HCT116 (cell line): ENCODE measurements around the gene FAM193B. TPM values are rescaled to one million over a fixed set of nuclear protein-coding genes. Genes with fewer than 3 reads are reported as not detected.

ENCODE experiments used
- ATAC-seq: fragments of 200-7000 bp; cut with Tn5 transposase; 2 replicates; pipeline ENCODE4 v1.9.1; 2020; ENCODE audit warnings: mild to moderate bottlenecking, moderate library complexity
- BruUV-seq: library from RNA; stranded (reverse); fragments of 400-500 nt; replicated peaks from 2 replicates; lab custom pipeline; 2021; lab: Mats Ljungman, UMichigan
- CTCF ChIA-PET: fragments of 300-600 bp; sonication (Branson Sonifier 250); formaldehyde crosslinking; loops from one replicate; lab custom pipeline; 2021; ENCODE audit warnings: antibody characterized with exemption; lab: Charles Lee
- POLR2A ChIA-PET: fragments of 300-600, 350-600 bp; sonication (Branson Sonifier 250); formaldehyde crosslinking; loops from one replicate; lab custom pipeline; 2021; ENCODE audit warnings: antibody characterized with exemption; lab: Charles Lee
- RAD21 ChIA-PET, 2 experiments: fragments of 300-600 bp; sonication (Branson Sonifier 250); formaldehyde crosslinking; loops; one replicate each; lab custom pipeline; 2023; ENCODE audit warnings: low total read pairs in 2 of 2; ENCODE audit not compliant: uncharacterized antibody in 2 of 2, unreplicated experiment in 2 of 2, low non-redundant PET in 1 of 2; lab: Charles Lee
- DNase-seq: peaks from one replicate; pipeline ENCODE4 v3.0.0-alpha.2; 2010; ENCODE audit warnings: low read depth, low spot score
- H2AFZ ChIP-seq: fragments of 200-600 bp; shearing (Covaris generic), sonication (generic); 2 replicates; pipeline ENCODE4 v1.6.1; 2017; ENCODE audit warnings: low read depth, mixed run types, mixed read lengths, antibody characterized with exemption, low read length; ENCODE audit not compliant: poor library complexity, severe bottlenecking
- H3K27ac ChIP-seq: 2 replicates; pipeline ENCODE4 v1.5.1; 2012; ENCODE audit warnings: low read depth, low read length
- H3K27me3 ChIP-seq: fragments of 200-600 bp; sonication (generic); 2 replicates; pipeline ENCODE4 v1.6.1; 2016; ENCODE audit warnings: mixed run types, low read length, mixed read lengths; ENCODE audit not compliant: insufficient read depth
- H3K36me3 ChIP-seq, 2 experiments: fragments of 200-500 bp in 1 of 2; fragments of 200-600 bp in 1 of 2; sonication (Bioruptor generic) in 1 of 2; sonication (generic) in 1 of 2; 2 replicates each; pipeline versions ENCODE4 v1.5.1 to v1.6.1; 2014 to 2016; ENCODE audit warnings: low read length in 2 of 2, inconsistent platforms in 1 of 2, mixed read lengths in 1 of 2, mixed run types in 1 of 2; ENCODE audit not compliant: insufficient read depth in 2 of 2, control insufficient read depth in 1 of 2
- H3K4me1 ChIP-seq, 2 experiments: fragments of 200-600 bp in 1 of 2; sonication (generic) in 1 of 2; 2 replicates each; pipeline versions ENCODE4 v1.5.1 to v1.6.1; 2012 to 2017; ENCODE audit warnings: low read length in 2 of 2, inconsistent platforms in 1 of 2, mild to moderate bottlenecking in 1 of 2, mixed read lengths in 1 of 2, mixed run types in 1 of 2, moderate library complexity in 1 of 2; ENCODE audit not compliant: insufficient read depth in 2 of 2, control insufficient read depth in 1 of 2
- H3K4me2 ChIP-seq: fragments of 200-600 bp; sonication (generic); 2 replicates; pipeline ENCODE4 v1.6.1; 2017; ENCODE audit warnings: mixed run types, low read length, mixed read lengths
- H3K4me3 ChIP-seq, 2 experiments: fragments of 200-600 bp in 1 of 2; sonication (generic) in 1 of 2; replicated peaks in 1 of 2; 2 replicates each; pipeline ENCODE4 v1.5.1; 2011 to 2016; ENCODE audit warnings: low read length in 2 of 2, control low read depth in 1 of 2, low read depth in 1 of 2, mild to moderate bottlenecking in 1 of 2, mixed read lengths in 1 of 2, mixed run types in 1 of 2
- H3K79me2 ChIP-seq: fragments of 200-600 bp; sonication (generic); 2 replicates; pipeline ENCODE4 v1.6.1; 2017; ENCODE audit warnings: mild to moderate bottlenecking, mixed run types, low read length, moderate library complexity, mixed read lengths; ENCODE audit not compliant: insufficient read depth
- H3K9ac ChIP-seq: fragments of 200-600 bp; sonication (generic); 2 replicates; pipeline ENCODE4 v1.6.1; 2016; ENCODE audit warnings: low read length, mixed read lengths
- H3K9me2 ChIP-seq: fragments of 200-600 bp; sonication (generic), shearing (Covaris generic); 2 replicates; pipeline ENCODE4 v1.6.1; 2017; ENCODE audit warnings: mixed run types, mild to moderate bottlenecking, moderate library complexity; ENCODE audit not compliant: insufficient read depth
- H3K9me3 ChIP-seq, 2 experiments: fragments of 200-500 bp in 1 of 2; fragments of 200-600 bp in 1 of 2; sonication (Bioruptor generic) in 1 of 2; sonication (generic) in 1 of 2; 2 replicates each; pipeline ENCODE4 v1.6.1; 2014 to 2017; ENCODE audit warnings: low read length in 2 of 2, mixed read lengths in 2 of 2, inconsistent platforms in 1 of 2, low read depth in 1 of 2, mild to moderate bottlenecking in 1 of 2, mixed run types in 1 of 2, moderate library complexity in 1 of 2; ENCODE audit not compliant: control insufficient read depth in 1 of 2, insufficient read depth in 1 of 2
- H4K20me1 ChIP-seq: fragments of 200-600 bp; sonication (generic), shearing (Covaris generic); 2 replicates; pipeline ENCODE4 v1.6.1; 2017; ENCODE audit warnings: mixed run types, mild to moderate bottlenecking, moderate library complexity; ENCODE audit not compliant: insufficient read depth
- ATF3 ChIP-seq: IDR thresholded peaks from 2 replicates; pipeline ENCODE4 v1.6.1; 2012
- CBX3 ChIP-seq: IDR thresholded peaks from 2 replicates; pipeline ENCODE4 v1.6.1; 2012; ENCODE audit warnings: low read depth
- CEBPB ChIP-seq: IDR thresholded peaks from 2 replicates; pipeline ENCODE4 v1.6.1; 2012; ENCODE audit warnings: low read depth
- CTCF ChIP-seq, 3 experiments: fragments of 200-600 bp in 1 of 3; sonication (generic) in 1 of 3; IDR thresholded peaks in 2 of 3; conservative IDR thresholded peaks in 1 of 3; 2 replicates each; pipeline ENCODE4 v1.5.1; 2012 to 2017; ENCODE audit warnings: low read depth in 2 of 3, low read length in 2 of 3, antibody characterized with exemption in 1 of 3, borderline replicate concordance in 1 of 3, control low read depth in 1 of 3, mild to moderate bottlenecking in 1 of 3, mixed read lengths in 1 of 3, mixed run types in 1 of 3, moderate library complexity in 1 of 3; ENCODE audit not compliant: insufficient read depth in 1 of 3
- EGR1 ChIP-seq: IDR thresholded peaks from 2 replicates; pipeline ENCODE4 v1.6.1; 2012; ENCODE audit warnings: low read depth
- ELF1 ChIP-seq: IDR thresholded peaks from 2 replicates; pipeline ENCODE4 v1.6.1; 2012; ENCODE audit warnings: low read depth, borderline replicate concordance
- EZH2 ChIP-seq: fragments of 200-600 bp; sonication (generic); IDR thresholded peaks from 2 replicates; pipeline ENCODE4 v1.6.1; 2017; ENCODE audit warnings: antibody characterized with exemption, mixed run types
- EZH2phosphoT487 ChIP-seq: fragments of 200-600 bp; IDR thresholded peaks from 2 replicates; pipeline ENCODE4 v1.6.1; 2018; ENCODE audit warnings: antibody characterized with exemption, borderline replicate concordance
- FOSL1 ChIP-seq: IDR thresholded peaks from 2 replicates; pipeline ENCODE4 v1.6.1; 2012; ENCODE audit warnings: low read depth
- POLR2AphosphoS5 ChIP-seq: IDR thresholded peaks from 2 replicates; pipeline ENCODE4 v1.6.1; 2011; ENCODE audit warnings: mild to moderate bottlenecking, low read depth, low read length, moderate library complexity
- RAD21 ChIP-seq: IDR thresholded peaks from 2 replicates; pipeline ENCODE4 v1.6.1; 2012; ENCODE audit warnings: low read depth, mild to moderate bottlenecking
- REST ChIP-seq: IDR thresholded peaks from 2 replicates; pipeline ENCODE4 v1.6.1; 2012; ENCODE audit warnings: low read depth
- SIN3A ChIP-seq: IDR thresholded peaks from 2 replicates; pipeline ENCODE4 v1.6.1; 2012; ENCODE audit warnings: low read depth
- SP1 ChIP-seq: IDR thresholded peaks from 2 replicates; pipeline ENCODE4 v1.6.1; 2012; ENCODE audit warnings: low read depth
- SRF ChIP-seq: IDR thresholded peaks from 2 replicates; pipeline ENCODE4 v1.6.1; 2012; ENCODE audit warnings: low read depth
- YY1 ChIP-seq: IDR thresholded peaks from 2 replicates; pipeline ENCODE4 v1.6.1; 2011; ENCODE audit warnings: low read length, low read depth, moderate library complexity, mild to moderate bottlenecking; ENCODE audit not compliant: insufficient replicate concordance; ENCODE audit errors: extremely low read depth
- ZNF274 ChIP-seq: fragments of 200-500 bp; sonication (Bioruptor generic); IDR thresholded peaks from 2 replicates; pipeline ENCODE4 v1.6.1; 2014; ENCODE audit warnings: mild to moderate bottlenecking, low read depth, low read length, inconsistent platforms
- intact Hi-C: fragments of 100-400 bp; cut with micrococcal nuclease; formaldehyde crosslinking; loops from 2 replicates; pipeline ENCODE4 v1.10.0; 2022
- total RNA-seq: library from RNA; stranded (reverse); gene quantifications from one replicate; pipeline ENCODE4 v1.2.1, GENCODE V29; 2021; ENCODE audit not compliant: unreplicated experiment

The FAM193B gene
- total RNA-seq, 1 experiment from 2014 or later, result 54.0 TPM

DNA sequence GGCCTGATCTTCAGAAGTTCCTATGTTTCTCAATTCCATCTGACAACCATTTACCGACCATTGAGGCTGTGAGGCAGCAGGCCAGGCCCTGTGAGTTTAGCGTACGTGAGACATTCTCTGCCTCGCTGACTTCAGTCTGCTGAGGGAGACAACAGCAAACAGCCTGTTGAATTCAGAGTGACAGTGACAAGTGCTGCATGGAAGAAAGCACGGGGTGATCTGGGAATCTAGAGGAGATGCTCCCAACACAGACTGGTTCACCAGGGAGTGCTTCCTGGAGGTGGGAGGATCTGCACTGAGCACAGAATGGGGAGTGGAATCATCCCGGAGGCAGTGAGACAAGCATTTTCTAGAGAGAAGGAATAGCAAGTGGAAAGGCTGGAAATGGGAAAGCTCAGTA lies 27.6 kb downstream of the FAM193B start:
- POLR2A ChIA-PET, result no interaction called here
- Histone ChIP-seq H3K27ac (no peak overlapping the region), H2AFZ (no peak overlapping the region), H4K20me1 (no peaks in the 10 kb centered on the region), H3K9me3 (no peaks in the 10 kb centered on the region), H3K4me2 (no peak overlapping the region), H3K79me2 (no peaks in the 10 kb centered on the region), H3K4me3 (no peak overlapping the region), H3K9ac (no peak overlapping the region), H3K4me1 (no peaks in the 10 kb centered on the region), H3K36me3 (peaks cover 19 to 31% of the 10 kb centered on the region in 2 experiments; a peak in 3 of 4 replicates), H3K27me3 (no peaks in the 10 kb centered on the region), H3K9me2 (no peaks in the 10 kb centered on the region)
- ATAC-seq, result no peak
- no TSS peak for BruUV-seq
- intact Hi-C loops, result no loop called here
- RAD21 ChIA-PET, result no interaction called here
- CTCF ChIA-PET, result no interaction called here
- TF ChIP-seq REST (no peak), EGR1 (no peak), EZH2phosphoT487 (no peak), SIN3A (no peak), FOSL1 (no peak), EZH2 (no peak), ELF1 (no peak), CEBPB (no peak), ZNF274 (no peak), YY1 (no peak), SRF (no peak), CBX3 (no peak), POLR2AphosphoS5 (no peak), SP1 (no peak), ATF3 (no peak), CTCF (IDR thresholded peaks at IDR 0.05 in 2 of 3, conservative IDR thresholded peaks at IDR 0.05 in 1 of 3; ENCODE audit: borderline replicate concordance in 1 of 3, insufficient read depth in 1 of 3, low read depth in 2 of 3, low read length in 2 of 3) (no peak), RAD21 (no peak)
- no peak for DNase-seq
